ENCODE results near the gene PTGFRN.

PTGFRN gene

GRCh38 chr1:116941670-116942069 is 32.0 kb downstream of the PTGFRN start:
- no peak for TF ChIP-seq GATA3 (IDR thresholded peaks at IDR 0.05; ENCODE audit: low read depth, low read length)
- no peak for TF ChIP-seq GATA2 (IDR thresholded peaks at IDR 0.05; ENCODE audit: low read depth, low read length)

DNA sequence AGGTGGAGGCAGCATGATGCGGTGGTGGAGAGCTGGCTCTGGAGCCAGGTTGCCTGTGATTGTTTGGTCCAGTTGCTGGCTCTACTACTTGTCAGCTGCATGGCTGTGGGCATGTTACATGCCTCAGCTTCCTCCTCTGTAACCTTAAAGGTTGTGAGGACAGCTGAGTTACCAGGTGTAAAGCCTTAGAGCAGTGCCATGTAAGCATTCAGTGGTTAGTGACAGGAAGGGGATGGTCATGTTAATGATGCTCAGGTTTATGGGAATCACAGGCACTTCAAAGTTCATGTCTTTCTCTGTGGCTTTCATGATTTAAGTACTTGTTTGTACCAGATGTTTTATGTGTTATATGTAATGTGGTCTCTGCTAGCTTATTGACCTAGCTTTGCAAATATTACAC is 32.6 kb downstream of the PTGFRN start:
- no peak for TF ChIP-seq GATA3 (IDR thresholded peaks at IDR 0.05; ENCODE audit: low read depth, low read length)
- TF ChIP-seq GATA2 (IDR thresholded peaks at IDR 0.05; ENCODE audit: low read depth, low read length): no peak

DNA sequence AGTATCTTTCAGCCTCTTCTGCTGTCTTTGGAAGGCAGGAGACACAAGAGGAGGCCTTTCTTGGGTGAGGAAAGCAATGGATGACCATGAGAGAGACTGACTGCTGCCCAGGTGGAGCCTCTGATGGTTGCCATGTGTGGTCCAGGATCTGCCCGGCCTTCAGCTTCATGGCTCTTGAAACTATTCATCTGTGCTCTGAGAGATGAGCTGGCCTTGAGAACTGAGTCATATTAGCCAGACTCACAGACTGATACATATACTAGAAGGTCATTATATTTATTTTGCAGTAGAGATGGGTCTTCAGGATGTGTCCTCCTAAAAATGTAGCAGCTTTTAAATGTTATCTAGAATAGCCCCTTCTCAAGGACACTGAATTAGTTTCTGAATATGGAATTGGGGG is 33.7 kb downstream of the PTGFRN start:
- TF ChIP-seq GATA2 (IDR thresholded peaks at IDR 0.05; ENCODE audit: low read depth, low read length): no peak
- TF ChIP-seq GATA3 (IDR thresholded peaks at IDR 0.05; ENCODE audit: low read depth, low read length): no peak

DNA sequence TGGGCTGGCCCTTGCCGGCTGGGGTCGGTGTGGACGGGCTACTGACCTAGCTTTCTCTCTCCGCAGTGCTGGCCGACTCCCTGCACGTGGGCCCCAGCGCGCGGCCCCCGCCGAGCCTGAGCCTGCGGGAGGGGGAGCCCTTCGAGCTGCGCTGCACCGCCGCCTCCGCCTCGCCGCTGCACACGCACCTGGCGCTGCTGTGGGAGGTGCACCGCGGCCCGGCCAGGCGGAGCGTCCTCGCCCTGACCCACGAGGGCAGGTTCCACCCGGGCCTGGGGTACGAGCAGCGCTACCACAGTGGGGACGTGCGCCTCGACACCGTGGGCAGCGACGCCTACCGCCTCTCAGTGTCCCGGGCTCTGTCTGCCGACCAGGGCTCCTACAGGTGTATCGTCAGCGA is 34.9 kb downstream of the PTGFRN start:
- TF ChIP-seq GATA3 (IDR thresholded peaks at IDR 0.05; ENCODE audit: low read depth, low read length) (no peak), GATA2 (IDR thresholded peaks at IDR 0.05; ENCODE audit: low read depth, low read length) (no peak)

DNA sequence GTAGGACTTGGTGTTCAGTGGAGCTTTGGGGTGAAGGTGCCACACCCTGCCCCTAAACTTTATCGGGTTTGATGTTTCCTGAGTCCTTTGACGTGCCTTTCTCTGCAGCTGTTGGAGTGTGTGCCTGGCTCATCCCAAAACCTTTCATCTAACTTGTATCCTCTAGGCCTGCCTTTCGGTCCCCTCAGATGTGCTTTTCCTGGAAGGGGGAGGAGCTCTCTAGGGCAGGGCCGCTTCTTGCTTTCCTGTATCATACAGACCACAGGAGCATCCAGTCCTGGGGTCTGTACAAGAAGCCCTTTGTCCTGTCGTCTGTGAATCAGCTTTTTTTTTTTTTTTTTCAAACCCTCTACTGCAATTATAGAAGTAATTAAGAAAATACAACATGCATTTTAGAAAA is 35.7 kb downstream of the PTGFRN start:
- TF ChIP-seq GATA2 (IDR thresholded peaks at IDR 0.05; ENCODE audit: low read depth, low read length) (no peak), GATA3 (IDR thresholded peaks at IDR 0.05; ENCODE audit: low read depth, low read length) (no peak)

DNA sequence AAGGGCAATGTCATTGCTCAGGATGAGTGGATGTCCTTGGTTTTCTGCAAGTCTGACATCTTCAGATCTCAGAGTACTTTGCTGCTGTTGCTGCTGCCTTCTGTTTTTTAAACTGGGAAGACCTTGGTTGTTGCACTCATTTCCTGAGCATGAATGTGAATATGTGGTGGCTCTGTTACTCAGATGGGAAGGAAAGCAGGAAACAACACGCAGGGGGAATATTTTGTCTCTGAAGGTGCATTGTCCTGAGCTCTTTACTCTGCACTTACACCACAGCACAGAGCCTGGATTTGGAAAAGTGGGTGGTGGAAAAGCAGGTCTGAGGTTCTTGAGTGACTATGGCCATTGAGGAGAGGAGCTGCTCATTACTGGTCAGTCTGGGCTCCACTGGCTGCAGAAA is 36.3 kb downstream of the PTGFRN start:
- TF ChIP-seq GATA3 (IDR thresholded peaks at IDR 0.05; ENCODE audit: low read depth, low read length) (no peak), GATA2 (IDR thresholded peaks at IDR 0.05; ENCODE audit: low read depth, low read length) (no peak)

- no peak for TF ChIP-seq GATA3 (IDR thresholded peaks at IDR 0.05; ENCODE audit: low read depth, low read length)
- TF ChIP-seq GATA2 (IDR thresholded peaks at IDR 0.05; ENCODE audit: low read depth, low read length): no peak
Measured at GRCh38 chr1:116947092-116947860, 37.6 kb downstream of the PTGFRN start.

DNA sequence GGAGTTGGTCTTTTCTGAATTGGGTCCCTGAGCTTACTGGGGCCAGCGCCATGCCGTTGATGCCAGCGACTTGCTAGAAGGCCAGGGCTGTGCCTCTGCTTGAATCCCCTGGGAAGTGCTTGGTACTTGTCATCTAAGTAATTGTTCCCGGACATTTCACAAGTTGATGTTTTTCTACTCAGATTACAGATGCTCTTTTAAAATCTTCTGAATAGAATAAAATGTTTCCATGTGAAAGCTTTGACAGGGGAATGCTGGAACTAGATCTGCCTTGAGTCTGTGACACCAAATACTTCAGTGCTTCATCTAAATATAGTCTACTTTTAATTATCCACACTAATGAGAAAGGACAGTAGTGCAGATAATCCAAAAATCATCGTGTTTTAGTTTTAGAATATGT is 38.3 kb downstream of the PTGFRN start:
- TF ChIP-seq GATA2 (IDR thresholded peaks at IDR 0.05; ENCODE audit: low read depth, low read length) (no peak), GATA3 (IDR thresholded peaks at IDR 0.05; ENCODE audit: low read depth, low read length) (no peak)

- TF ChIP-seq GATA3 (IDR thresholded peaks at IDR 0.05; ENCODE audit: low read depth, low read length) (no peak), GATA2 (IDR thresholded peaks at IDR 0.05; ENCODE audit: low read depth, low read length) (no peak)
Measured at GRCh38 chr1:116948642-116949041, 38.9 kb downstream of the PTGFRN start.

- TF ChIP-seq GATA3 (IDR thresholded peaks at IDR 0.05; ENCODE audit: low read depth, low read length) (no peak), GATA2 (IDR thresholded peaks at IDR 0.05; ENCODE audit: low read depth, low read length) (no peak)
Measured at GRCh38 chr1:116949213-116949985, 39.7 kb downstream of the PTGFRN start.

- TF ChIP-seq GATA3 (IDR thresholded peaks at IDR 0.05; ENCODE audit: low read depth, low read length) (no peak), GATA2 (IDR thresholded peaks at IDR 0.05; ENCODE audit: low read depth, low read length) (peak; percentile 26; the same call in 1 of the 2 replicates)
Measured at GRCh38 chr1:116950517-116951199, 40.9 kb downstream of the PTGFRN start.

DNA sequence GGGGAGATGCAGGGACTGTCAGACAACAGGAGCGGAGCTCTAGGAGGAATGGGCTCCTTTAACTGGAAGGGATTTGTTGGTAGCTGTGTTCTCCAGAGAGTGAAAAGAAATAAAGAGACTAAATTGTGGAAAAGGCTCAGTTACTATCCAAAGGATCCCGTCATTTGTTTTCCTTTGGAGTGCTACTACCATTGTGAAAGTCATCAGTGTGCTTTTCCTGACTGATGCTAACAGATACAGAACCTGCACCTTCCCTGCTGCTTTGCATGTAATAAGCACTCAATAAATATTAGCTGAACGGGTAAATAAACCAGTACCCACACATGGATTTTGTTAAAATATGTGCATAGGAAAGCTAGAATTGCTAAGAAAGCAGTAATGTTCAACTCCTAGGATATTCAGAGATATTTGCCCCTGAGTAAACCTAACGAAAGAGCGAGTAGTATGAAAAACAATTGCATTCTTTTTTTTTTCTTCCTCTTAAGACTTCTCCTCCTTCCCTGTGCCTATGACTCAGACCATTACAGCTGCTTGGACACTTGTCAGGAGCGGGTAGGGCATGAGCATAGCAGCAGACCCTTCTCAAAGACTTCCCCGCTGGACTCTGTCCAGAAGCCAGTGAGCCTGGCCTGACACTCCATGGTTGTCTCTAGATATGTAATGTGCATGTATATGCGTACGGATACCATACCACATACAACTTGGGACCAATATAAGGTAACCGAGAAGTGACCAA is 41.7 kb downstream of the PTGFRN start:
- TF ChIP-seq GATA3 (IDR thresholded peaks at IDR 0.05; ENCODE audit: low read depth, low read length) (no peak), GATA2 (IDR thresholded peaks at IDR 0.05; ENCODE audit: low read depth, low read length) (no peak)

DNA sequence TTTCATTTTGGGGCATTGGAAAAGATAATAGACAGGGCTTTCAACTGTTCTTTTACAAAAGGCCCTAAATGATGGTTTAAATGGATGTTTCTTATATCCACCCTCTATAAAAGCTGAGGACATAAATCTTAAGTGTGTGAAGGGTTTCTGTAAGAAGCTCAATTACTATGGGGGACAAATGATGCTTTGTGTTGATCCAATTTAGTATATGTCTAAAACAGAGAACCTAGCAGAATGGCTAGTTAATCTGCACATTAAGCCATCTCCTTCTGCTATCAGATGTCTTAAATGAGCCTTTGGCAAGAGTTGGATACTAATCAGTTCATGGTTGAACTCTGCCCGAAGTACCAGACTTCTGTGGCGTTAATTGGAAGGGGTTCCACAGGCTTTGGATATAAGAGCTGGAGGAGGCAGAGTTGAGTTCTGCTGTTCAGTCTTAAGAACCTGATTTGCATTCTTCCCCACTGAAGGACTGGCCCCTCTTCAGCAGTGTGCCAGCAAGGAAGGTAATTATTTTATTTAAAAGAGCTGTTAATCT is 43.1 kb downstream of the PTGFRN start:
- no peak for TF ChIP-seq GATA3 (IDR thresholded peaks at IDR 0.05; ENCODE audit: low read depth, low read length)
- no peak for TF ChIP-seq GATA2 (IDR thresholded peaks at IDR 0.05; ENCODE audit: low read depth, low read length)
